WERI-Rb-1 (cell line): ENCODE data around the gene DHDH.
A peak's percentile ranks its signal among the peaks of the same experiment; 100 is the strongest.

Experiments used
- DNase-seq: peaks from one replicate; pipeline ENCODE4 v3.0.0-alpha.2; 2020
- H3K27ac ChIP-seq: fragments of 250-450 bp; sonication (Bioruptor Pico); 2 replicates; pipeline ENCODE4 v1.5.1; 2020; ENCODE audit warnings: mild to moderate bottlenecking, moderate library complexity
- H3K27me3 ChIP-seq: fragments of 250-450 bp; sonication (Bioruptor Pico); 2 replicates; pipeline ENCODE4 v1.5.1; 2021; ENCODE audit warnings: mild to moderate bottlenecking, low read depth, moderate library complexity; ENCODE audit not compliant: insufficient read depth, severe bottlenecking
- H3K36me3 ChIP-seq: fragments of 250-450 bp; sonication (Bioruptor Pico); 2 replicates; pipeline ENCODE4 v1.5.1; 2020; ENCODE audit warnings: mild to moderate bottlenecking, moderate library complexity
- H3K4me3 ChIP-seq: 2 replicates; pipeline ENCODE4 v1.5.1; 2011; ENCODE audit warnings: low read depth, mild to moderate bottlenecking, control low read depth, low read length
- H3K9me3 ChIP-seq: fragments of 250-450 bp; sonication (Bioruptor Pico); 2 replicates; pipeline ENCODE4 v1.5.1; 2021; ENCODE audit warnings: mild to moderate bottlenecking, moderate library complexity; ENCODE audit not compliant: severe bottlenecking
- CTCF ChIP-seq: IDR thresholded peaks from 2 replicates; pipeline ENCODE4 v1.5.1; 2011; ENCODE audit warnings: low read depth, mild to moderate bottlenecking, control low read depth, inconsistent platforms, low read length

The DHDH gene

GRCh38 chr19:48958006-48958405, 24.5 kb downstream of the DHDH start:
- TF ChIP-seq CTCF = no peak

GRCh38 chr19:48959341-48960239, 26.1 kb downstream of the DHDH start:
- no peak for DNase-seq
- TF ChIP-seq CTCF = no peak

More at GRCh38 chr19:48958006-48958405, 24.5 kb downstream of the DHDH start:
- Histone ChIP-seq H3K27ac (no peak overlapping the region), H3K27me3 (no peaks in the 10 kb centered on the region), H3K36me3 (peaks cover 30% of the 10 kb centered on the region), H3K9me3 (no peaks in the 10 kb centered on the region), H3K4me3 (no peak overlapping the region)
- no peak for DNase-seq

GRCh38 chr19:48961051-48961649, 27.7 kb downstream of the DHDH start:
- DNase-seq = no peak
- no peak overlapping the region for H3K27ac ChIP-seq
- H3K4me3 ChIP-seq = no peak overlapping the region
- TF ChIP-seq CTCF = no peak
- H3K27me3 ChIP-seq = no peaks in the 10 kb centered on the region
- H3K36me3 ChIP-seq = peaks cover 27% of the 10 kb centered on the region
- no peaks in the 10 kb centered on the region for H3K9me3 ChIP-seq

More at GRCh38 chr19:48959341-48960239, 26.1 kb downstream of the DHDH start:
- Histone ChIP-seq H3K9me3 (no peaks in the 10 kb centered on the region), H3K36me3 (peaks cover 30% of the 10 kb centered on the region), H3K27ac (no peak overlapping the region), H3K27me3 (no peaks in the 10 kb centered on the region), H3K4me3 (no peak overlapping the region)

- H3K4me3 ChIP-seq = no peak overlapping the region
- H3K27me3 ChIP-seq = no peaks in the 10 kb centered on the region
- no peak for DNase-seq
- TF ChIP-seq CTCF = no peak
- peak overlapping the region; percentile 19; the same call in 1 of the 2 replicates for H3K27ac ChIP-seq
- H3K9me3 ChIP-seq = peaks cover 4% of the 10 kb centered on the region
- H3K36me3 ChIP-seq = peaks cover 29% of the 10 kb centered on the region
These were observed 28.2 kb downstream of the DHDH start for GRCh38 chr19:48961673-48962028.

- Histone ChIP-seq H3K27ac (peak overlapping the region; percentile 19), H3K9me3 (peaks cover 4% of the 10 kb centered on the region), H3K36me3 (peaks cover 34% of the 10 kb centered on the region), H3K27me3 (no peaks in the 10 kb centered on the region), H3K4me3 (no peak overlapping the region)
- no peak for DNase-seq
- TF ChIP-seq CTCF = no peak
These were observed 28.7 kb downstream of the DHDH start for GRCh38 chr19:48962029-48962848.
